NT2/D1 (cell line): Measurements from ENCODE around the gene OS9.

Experiments
- SUZ12 ChIP-seq: IDR thresholded peaks from 2 replicates; pipeline ENCODE4 v1.6.1; 2011; ENCODE audit not compliant: insufficient read length, insufficient read depth; ENCODE audit errors: extremely low read depth
- YY1 ChIP-seq: IDR thresholded peaks from 2 replicates; pipeline ENCODE4 v1.6.1; 2011; ENCODE audit not compliant: insufficient read length, insufficient read depth
- ZNF274 ChIP-seq: IDR thresholded peaks from 2 replicates; pipeline ENCODE4 v1.6.1; 2011; ENCODE audit warnings: mild to moderate bottlenecking, low read depth, low read length

DNA sequence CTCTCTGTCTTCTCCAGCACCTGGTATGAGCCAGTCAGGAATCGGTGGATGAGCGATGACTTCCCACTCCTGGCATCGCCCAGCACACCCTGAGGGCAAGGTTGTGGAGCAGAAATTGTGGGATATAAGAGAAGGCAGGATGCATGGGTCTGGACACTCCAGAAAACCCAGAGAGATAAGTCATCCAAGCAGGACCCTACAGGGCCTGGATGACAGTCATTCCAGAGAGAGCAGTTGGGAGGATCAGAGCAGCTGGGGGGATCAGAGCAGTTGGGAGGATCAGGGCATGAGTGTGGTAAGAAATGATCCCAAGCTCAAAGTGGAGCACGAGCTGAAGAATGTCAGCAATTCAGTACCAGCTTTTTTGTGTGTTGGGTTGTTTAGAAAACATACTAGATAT is 40.7 kb downstream of the OS9 start:
- TF ChIP-seq YY1 (no peak), SUZ12 (no peak), ZNF274 (no peak)
